ENCODE results near the gene VPS4B.

DNA sequence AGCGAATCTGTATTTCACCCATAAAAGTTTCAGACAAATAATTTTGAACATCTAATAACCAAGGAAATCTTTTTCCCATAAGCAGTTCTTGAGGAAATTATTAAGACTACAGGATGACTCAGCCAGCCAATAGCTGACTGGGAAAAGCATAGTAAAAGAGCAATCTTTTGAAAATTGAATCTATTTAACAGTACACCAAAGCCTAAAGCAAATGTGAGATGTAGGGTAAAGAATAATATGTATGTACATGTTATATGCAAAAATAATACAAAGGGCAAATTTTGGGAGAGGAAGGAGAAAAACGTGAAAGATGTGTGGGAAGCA lies 42.7 kb downstream of the VPS4B start:
- TF ChIP-seq, protein P1, sequence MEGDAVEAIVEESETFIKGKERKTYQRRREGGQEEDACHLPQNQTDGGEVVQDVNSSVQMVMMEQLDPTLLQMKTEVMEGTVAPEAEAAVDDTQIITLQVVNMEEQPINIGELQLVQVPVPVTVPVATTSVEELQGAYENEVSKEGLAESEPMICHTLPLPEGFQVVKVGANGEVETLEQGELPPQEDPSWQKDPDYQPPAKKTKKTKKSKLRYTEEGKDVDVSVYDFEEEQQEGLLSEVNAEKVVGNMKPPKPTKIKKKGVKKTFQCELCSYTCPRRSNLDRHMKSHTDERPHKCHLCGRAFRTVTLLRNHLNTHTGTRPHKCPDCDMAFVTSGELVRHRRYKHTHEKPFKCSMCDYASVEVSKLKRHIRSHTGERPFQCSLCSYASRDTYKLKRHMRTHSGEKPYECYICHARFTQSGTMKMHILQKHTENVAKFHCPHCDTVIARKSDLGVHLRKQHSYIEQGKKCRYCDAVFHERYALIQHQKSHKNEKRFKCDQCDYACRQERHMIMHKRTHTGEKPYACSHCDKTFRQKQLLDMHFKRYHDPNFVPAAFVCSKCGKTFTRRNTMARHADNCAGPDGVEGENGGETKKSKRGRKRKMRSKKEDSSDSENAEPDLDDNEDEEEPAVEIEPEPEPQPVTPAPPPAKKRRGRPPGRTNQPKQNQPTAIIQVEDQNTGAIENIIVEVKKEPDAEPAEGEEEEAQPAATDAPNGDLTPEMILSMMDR (conservative IDR thresholded peaks at IDR 0.05): no peak
- TF ChIP-seq ZFX (IDR thresholded peaks at IDR 0.05): no peak
